GM12892 (cell line): Measurements from ENCODE around the gene TULP1.
"Not testable (repeated sequence)": the region's sequence is repeated elsewhere in the genome, so short reads cannot be mapped to it uniquely, and the experiment has no call there.

Source experiments
- DNase-seq: peaks from one replicate; pipeline ENCODE4 v3.0.0; 2011; ENCODE audit not compliant: insufficient read length
- FAIRE-seq: peaks from 2 replicates; lab custom pipeline; 2011; peaks lifted over from hg19 to GRCh38; lab: Jason Lieb, UNC
- POLR2A ChIP-seq: IDR thresholded peaks from 2 replicates; pipeline ENCODE4 v1.6.1; 2011; ENCODE audit warnings: low read depth, low read length, control low read depth
- POLR2AphosphoS5 ChIP-seq: IDR thresholded peaks from 2 replicates; pipeline ENCODE4 v1.6.1; 2011; ENCODE audit warnings: low read depth, low read length, control low read depth
- TAF1 ChIP-seq: IDR thresholded peaks from 2 replicates; pipeline ENCODE4 v1.6.1; 2011; ENCODE audit warnings: low read depth, mild to moderate bottlenecking, control low read depth, low read length, borderline replicate concordance

Gene TULP1

DNA sequence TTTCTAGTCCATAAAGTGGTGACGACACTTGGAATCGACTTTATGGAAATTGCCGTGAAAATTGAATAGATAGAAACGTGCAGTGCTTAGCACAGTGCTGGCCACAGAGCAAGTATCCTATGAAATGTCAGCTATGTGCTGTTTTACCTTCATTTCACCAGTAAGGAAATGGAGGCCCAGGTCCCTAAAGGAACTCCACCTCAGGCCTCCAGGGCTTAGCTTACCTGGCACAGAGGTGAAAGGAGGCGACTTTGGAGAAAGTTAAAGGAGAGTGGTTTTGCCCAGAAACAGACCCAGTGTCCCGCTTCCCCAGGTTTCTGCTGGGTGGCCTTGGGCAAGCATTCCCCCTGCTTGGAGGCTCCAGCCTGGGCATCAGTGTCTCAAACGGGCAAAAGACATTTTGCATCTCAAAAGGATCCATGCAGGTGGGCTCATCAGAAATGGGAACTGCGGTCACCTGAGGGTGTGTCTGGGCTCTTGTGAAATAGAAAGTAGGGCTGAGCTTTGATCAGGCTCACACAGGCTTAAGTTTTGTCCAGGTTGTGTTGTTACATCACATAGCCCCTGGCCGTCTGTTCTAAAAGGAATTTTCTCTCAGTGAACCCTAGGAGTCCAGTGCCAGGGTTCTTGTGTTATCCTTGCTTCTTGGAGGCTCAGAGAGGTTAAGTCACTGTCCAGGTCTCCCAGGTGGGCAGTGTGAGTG lies 6.8 kb upstream of the TULP1 start:
- FAIRE-seq, result no peak
- no peak for TF ChIP-seq POLR2A
- TF ChIP-seq TAF1, result no peak
- no peak for TF ChIP-seq POLR2AphosphoS5
- DNase-seq, result no peak

DNA sequence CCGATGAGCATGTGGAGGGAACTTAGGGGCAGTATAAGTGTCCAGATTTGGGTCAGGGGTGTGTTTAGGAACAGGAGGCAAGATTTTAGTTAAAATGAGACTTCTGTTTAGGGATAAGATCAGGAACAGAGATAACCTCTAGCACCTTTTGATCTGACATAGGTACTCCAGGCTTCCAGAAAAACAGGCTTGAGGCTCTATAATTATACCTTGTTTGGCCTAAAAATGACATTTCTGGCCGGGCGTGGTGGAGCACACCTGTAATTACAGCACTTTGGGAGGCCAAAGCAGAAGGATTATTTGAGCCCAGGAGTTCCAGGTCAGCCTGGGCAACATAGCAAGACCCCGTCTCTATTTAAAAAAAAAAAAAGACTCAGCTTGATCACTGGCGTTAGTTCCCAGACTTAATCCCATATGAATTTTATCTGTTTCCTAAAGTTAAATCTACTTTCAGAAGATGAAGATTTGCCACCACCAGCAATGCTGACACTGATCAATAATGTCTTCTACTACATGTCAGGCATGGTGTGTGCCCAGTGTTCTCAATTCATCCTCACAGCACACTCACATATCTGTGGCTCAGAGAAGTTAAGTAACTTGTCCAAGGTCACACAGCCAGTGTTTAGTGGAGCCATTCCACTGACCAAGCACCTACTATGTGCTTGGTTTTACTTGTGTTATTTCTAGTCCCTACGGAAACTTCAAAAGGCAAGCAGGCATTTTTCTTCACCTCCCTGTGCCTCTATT lies 6.0 kb upstream of the TULP1 start:
- no peak for TF ChIP-seq TAF1
- no peak for TF ChIP-seq POLR2AphosphoS5
- TF ChIP-seq POLR2A, result no peak
- FAIRE-seq, result no peak
- DNase-seq, result no peak

DNA sequence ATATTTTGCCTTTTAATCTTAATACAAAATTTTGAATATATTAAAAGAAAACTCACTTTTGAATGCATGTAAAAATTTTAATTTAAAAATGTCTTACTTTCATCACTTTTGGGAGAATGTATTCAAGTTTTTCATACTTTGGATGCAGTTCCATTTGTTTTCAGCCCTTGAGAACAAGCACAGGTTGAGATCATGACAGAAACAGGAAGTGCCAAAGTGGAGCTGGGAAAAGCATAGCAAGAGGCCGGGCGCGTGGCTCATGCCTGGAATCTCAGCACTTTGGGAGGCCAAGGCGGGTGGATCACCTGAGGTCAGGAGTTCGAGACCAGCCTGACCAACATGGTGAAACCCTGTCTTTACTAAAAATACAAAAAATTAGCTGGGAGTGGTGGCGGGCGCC lies 5.3 kb upstream of the TULP1 start:
- not testable (repeated sequence) for FAIRE-seq

DNA sequence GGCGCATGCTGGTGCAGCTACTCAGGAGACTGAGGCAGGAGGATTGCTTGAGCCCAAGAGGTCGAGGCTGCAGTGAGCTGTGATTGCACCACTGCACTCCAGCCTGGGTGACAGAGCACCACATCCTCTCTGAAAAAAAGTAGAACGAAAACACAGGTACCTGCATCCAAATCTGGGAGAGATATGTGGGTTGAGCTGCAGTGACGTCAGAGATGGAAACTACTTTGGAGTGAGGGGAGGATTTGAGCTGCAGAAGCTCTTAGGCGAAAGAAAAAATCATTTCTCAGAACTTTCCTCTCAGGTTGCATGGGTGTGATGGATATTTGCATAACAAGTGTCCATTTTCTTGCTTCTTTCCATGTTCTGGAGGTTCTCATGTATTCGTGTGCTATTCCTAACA lies 4.0 kb upstream of the TULP1 start:
- DNase-seq (no peak), FAIRE-seq (no peak)
- no peak for TF ChIP-seq TAF1
- no peak for TF ChIP-seq POLR2AphosphoS5
- TF ChIP-seq POLR2A, result no peak

More for the DNA sequence above, 5.3 kb upstream of the TULP1 start:
- not testable (repeated sequence) for DNase-seq

DNA sequence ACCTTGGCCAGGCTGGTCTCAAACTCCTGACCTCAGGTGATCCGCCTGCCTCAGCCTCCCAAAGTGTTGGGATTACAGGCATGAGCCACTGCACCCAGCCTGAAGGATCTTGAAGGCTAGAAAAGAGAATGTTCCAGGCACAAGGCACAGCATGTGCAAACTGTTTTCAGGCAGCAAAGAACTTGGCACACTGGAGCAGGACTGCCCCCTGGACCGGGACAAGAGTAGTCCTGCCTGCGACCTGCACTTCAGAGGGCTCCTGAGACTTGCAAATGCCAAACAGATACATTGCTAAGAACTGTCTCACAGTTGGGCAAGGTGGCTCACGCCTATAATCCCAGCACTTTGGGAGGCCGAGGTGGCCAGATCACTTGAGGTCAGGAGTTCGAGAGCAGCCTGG lies 3.2 kb upstream of the TULP1 start:
- not testable (repeated sequence) for DNase-seq, FAIRE-seq

DNA sequence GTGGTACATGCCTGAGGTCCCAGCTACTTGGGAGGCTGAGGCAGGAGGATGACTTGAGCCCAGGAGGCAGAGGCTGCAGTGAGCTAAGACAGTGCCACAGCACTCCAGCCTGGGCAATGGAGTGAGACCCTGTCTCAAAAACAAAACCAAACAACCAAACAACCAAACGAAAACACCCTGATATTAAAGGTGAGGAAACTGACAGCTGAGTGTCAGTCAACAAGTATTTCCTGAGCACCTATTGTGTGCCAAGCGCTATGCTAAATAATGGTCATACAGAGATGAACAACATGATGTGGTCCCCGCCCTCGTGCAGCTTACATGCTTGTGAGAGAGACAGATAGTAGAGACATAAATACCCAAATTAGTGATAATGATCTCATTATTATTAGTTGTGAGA lies 1.9 kb upstream of the TULP1 start:
- FAIRE-seq, result no peak
- no peak for DNase-seq
- TF ChIP-seq TAF1 (no peak), POLR2A (no peak), POLR2AphosphoS5 (no peak)

DNA sequence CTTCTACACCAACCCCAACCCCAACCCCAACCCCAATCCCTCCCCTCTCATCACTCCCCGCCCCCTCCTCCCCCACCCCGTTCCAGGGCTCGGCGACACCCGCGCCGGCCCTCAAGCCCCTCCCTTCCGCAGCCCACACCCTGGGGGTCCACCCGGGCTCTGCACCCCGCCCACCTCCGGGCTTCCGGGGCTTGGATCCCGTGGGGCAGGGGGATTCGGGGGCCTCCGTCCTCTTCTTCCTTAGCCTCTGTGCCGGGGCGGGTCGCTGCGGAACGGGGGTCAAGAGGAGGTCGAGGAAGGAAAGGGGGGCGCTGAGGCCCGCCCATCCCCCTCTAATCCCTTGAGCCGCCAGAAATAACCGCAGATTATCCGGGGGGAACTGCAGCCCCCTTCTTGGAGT lies 690 bp downstream of the TULP1 start:
- DNase-seq, result no peak
- no peak for TF ChIP-seq POLR2A
- FAIRE-seq, result no peak

DNA sequence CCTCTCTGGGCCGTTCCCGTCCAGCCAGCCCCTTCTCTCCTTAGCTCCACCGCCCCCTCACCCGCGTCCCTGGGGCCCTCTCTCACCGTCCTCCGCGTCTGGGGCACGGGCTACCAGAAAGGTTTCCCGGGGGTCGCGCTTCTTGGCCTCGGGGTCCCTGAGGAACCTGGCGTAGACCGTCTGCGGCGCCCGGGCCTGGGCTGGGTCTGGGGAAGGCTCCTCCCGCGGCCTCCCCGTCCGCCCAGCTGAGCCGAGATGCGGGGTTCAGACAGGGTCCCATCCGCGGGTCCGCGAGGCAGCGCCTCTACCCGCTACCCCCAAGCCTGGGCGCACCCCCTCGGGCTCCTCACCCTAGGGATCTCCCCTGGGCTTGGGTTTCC lies 1.1 kb downstream of the TULP1 start:
- FAIRE-seq, result no peak
- no peak for DNase-seq
- TF ChIP-seq POLR2A (no peak), POLR2AphosphoS5 (no peak), TAF1 (no peak)

DNA sequence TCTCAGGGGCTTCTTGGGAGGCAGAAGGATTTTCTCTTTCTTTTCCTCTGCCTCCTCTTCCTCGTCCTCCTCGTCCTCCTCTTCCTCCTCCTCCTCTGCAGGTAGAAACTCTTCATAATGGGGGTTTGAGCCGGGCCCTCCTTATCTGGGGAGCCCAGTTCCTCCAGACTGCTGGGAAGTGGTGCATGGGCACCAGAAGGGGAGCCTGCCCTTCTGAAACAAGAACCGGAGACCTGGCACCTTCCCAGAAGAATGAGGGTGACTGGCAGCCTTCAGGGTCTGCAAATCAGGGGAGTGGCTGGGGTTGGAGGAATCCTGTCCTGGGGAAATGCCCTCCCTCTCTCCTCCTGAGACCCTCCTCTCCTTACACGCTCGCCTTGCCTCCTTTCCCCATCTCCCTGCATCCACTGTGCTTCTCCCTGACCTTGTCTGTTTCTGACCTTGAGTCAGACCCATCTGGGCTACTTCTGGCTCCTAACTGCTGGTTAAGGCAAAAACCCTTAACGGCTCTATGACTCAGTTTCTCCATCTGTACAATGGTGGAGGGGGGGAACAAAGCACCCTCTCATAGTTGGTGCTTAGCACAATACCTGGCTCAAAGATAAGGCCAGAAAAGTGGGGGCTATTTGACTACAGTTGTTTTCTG lies 1.7 kb downstream of the TULP1 start:
- DNase-seq, result no peak
- TF ChIP-seq POLR2AphosphoS5, result no peak
- no peak for TF ChIP-seq POLR2A
- no peak for TF ChIP-seq TAF1
- FAIRE-seq, result no peak

DNA sequence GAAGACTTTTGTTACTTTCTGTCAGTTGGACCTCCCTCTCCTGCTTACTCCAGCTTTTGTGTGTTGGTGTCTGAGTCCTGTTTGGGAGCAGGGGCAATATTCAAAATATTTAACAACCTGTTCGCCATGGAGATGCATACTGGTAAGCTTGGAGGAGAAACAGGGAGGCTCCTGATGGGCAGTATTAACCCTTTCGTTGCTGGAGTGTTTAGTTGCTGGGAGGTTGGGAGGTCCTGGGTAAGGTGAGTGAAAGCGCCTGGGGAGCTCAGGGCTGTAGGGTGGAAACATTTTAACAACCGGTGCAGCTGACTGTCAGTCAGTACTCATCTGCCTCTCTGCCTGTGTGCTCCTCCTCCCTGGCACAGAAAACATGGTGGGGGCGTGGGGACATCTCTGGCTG lies 4.2 kb downstream of the TULP1 start:
- FAIRE-seq, result no peak
- DNase-seq, result no peak
- TF ChIP-seq POLR2AphosphoS5 (no peak), TAF1 (no peak), POLR2A (no peak)

DNA sequence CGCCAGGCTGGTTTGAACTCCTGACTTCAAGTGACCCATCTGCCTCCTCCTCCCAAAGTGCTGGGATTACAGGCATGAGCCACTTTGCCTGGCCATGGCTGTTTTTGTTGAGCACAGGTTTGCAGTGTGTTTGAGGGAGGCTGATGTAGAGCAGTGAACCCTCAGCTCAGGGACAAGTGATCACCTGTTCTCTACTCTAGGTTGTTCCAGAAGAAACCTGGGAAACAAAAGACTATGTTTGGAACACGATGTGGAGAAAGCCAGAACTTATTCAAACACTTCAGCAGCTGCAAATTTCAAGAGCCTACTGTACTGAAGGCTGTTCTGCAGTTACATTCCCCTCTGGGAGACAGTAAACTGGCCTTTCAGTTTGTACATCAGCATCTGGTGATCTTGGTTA lies 4.7 kb downstream of the TULP1 start:
- no peak for FAIRE-seq
- DNase-seq, result no peak
- TF ChIP-seq POLR2A, result no peak
- no peak for TF ChIP-seq POLR2AphosphoS5
- TF ChIP-seq TAF1, result no peak

DNA sequence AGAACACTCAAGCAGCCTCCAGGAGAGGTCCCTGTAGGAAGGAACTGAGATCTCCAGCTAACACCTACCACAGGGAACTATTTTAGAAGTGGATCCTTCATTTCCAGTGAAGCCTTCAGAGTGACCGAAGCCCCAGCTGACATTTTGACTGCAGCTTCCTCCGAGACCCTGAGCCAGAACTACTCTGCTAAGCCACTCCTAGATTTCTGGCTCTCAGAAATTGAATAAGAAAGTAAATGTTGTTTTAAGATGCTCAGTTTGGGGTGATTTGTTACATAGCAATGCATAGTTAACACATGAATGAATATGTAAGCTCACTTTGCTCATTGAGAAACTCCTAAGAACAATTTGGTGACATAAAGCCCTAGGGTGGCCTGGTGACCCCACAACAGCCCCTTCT lies 5.5 kb downstream of the TULP1 start:
- TF ChIP-seq TAF1, result no peak
- TF ChIP-seq POLR2A, result no peak
- no peak for TF ChIP-seq POLR2AphosphoS5
- DNase-seq, result no peak
- FAIRE-seq, result no peak

DNA sequence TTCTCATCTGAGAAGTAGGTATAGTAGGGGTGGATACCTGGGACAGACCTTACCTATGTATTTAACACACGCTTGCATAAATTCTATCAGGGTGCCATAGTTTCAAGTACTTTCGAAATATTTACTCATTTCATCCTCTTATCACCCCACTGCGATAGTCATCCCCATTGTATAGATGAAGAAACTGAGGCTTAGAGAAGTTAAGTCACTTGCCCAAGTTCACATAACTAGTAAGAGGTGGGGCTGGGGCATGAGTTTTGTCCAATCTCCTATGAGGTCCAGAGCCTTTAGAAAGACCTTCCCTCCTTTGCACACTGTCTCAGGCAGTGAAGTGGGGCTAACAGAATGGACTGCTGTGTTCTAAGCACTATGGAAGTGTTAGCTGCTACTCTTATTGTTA lies 6.2 kb downstream of the TULP1 start:
- DNase-seq (no peak), FAIRE-seq (no peak)
- TF ChIP-seq POLR2A, result no peak
